HFFc6 (cell line): ENCODE measurements around the gene FZD8. TPM values are rescaled to one million over a fixed set of nuclear protein-coding genes. Genes with fewer than 3 reads are reported as not detected.
A peak's percentile ranks its signal among the peaks of the same experiment; 100 is the strongest.

Experiments used
- DNase-seq: peaks from one replicate; pipeline ENCODE4 v3.0.0-alpha.2; 2018
- H3K27ac Mint-ChIP-seq: 2 replicates; pipeline ENCODE4 v1.8.0; 2020; ENCODE audit warnings: mild to moderate bottlenecking, mixed read lengths
- H3K27me3 Mint-ChIP-seq: 2 replicates; pipeline ENCODE4 v1.8.0; 2021; ENCODE audit warnings: mild to moderate bottlenecking, moderate library complexity, mixed read lengths; ENCODE audit not compliant: insufficient read depth
- H3K36me3 Mint-ChIP-seq: 2 replicates; pipeline ENCODE4 v1.8.0; 2021; ENCODE audit warnings: low read depth, mixed read lengths
- H3K4me1 Mint-ChIP-seq: 2 replicates; pipeline ENCODE4 v1.8.0; 2020; ENCODE audit warnings: low read depth, mixed read lengths
- H3K4me3 Mint-ChIP-seq: 2 replicates; pipeline ENCODE4 v1.8.0; 2020; ENCODE audit warnings: mild to moderate bottlenecking, moderate library complexity, mixed read lengths
- H3K9me3 Mint-ChIP-seq: 2 replicates; pipeline ENCODE4 v1.8.0; 2020; ENCODE audit warnings: mild to moderate bottlenecking, mixed read lengths
- CTCF ChIP-seq: fragments of 200-600 bp; sonication (generic); IDR thresholded peaks from 2 replicates; pipeline ENCODE4 v1.5.0; 2021; ENCODE audit warnings: antibody characterized with exemption, mild to moderate bottlenecking
- total RNA-seq, 6 experiments: library from RNA; stranded (reverse); fragmentation: NEBNext Ultra II Directional; extraction: Animal tissue kit (Norgen Biotek cat#: 25700); gene quantifications; 2 replicates in 1 of 6; 3 replicates in 5 of 6; pipeline ENCODE4 v1.2.3, GENCODE V29; 2021

FZD8 gene
- total RNA-seq, 6 experiments from 2014 or later: 0.24 to 1.2 (median 0.84) TPM

- no peak overlapping the region for H3K27ac Mint-ChIP-seq
- DNase-seq: no peak
- H3K9me3 Mint-ChIP-seq: no peaks in the 10 kb centered on the region
- peak; percentile 44; the same call in 1 of the 2 replicates for TF ChIP-seq CTCF
- peaks cover 58% of the 10 kb centered on the region for H3K27me3 Mint-ChIP-seq
- H3K4me1 Mint-ChIP-seq: no peaks in the 10 kb centered on the region
- H3K4me3 Mint-ChIP-seq: no peak overlapping the region
- no peaks in the 10 kb centered on the region for H3K36me3 Mint-ChIP-seq
Observed at GRCh38 chr10:35600193-35600592, 41.9 kb downstream of the FZD8 start.

- H3K36me3 Mint-ChIP-seq: no peaks in the 10 kb centered on the region
- DNase-seq: no peak
- H3K9me3 Mint-ChIP-seq: no peaks in the 10 kb centered on the region
- TF ChIP-seq CTCF: peak; percentile 67
- peaks cover 53% of the 10 kb centered on the region for H3K27me3 Mint-ChIP-seq
- no peak overlapping the region for H3K4me3 Mint-ChIP-seq
- H3K27ac Mint-ChIP-seq: no peak overlapping the region
- H3K4me1 Mint-ChIP-seq: no peaks in the 10 kb centered on the region
Observed at GRCh38 chr10:35598379-35598778, 43.7 kb downstream of the FZD8 start.

- no peak for DNase-seq
- no peaks in the 10 kb centered on the region for H3K4me1 Mint-ChIP-seq
- H3K4me3 Mint-ChIP-seq: no peak overlapping the region
- no peaks in the 10 kb centered on the region for H3K9me3 Mint-ChIP-seq
- H3K36me3 Mint-ChIP-seq: no peaks in the 10 kb centered on the region; the same call in 1 of the 2 replicates
- no peak overlapping the region for H3K27ac Mint-ChIP-seq
- H3K27me3 Mint-ChIP-seq: peaks cover 44% of the 10 kb centered on the region
- no peak for TF ChIP-seq CTCF
Observed at GRCh38 chr10:35595106-35595505, 47.0 kb downstream of the FZD8 start.

GRCh38 chr10:35594115-35595079, 47.7 kb downstream of the FZD8 start:
- Mint-ChIP-seq H3K4me1 (no peaks in the 10 kb centered on the region), H3K9me3 (no peaks in the 10 kb centered on the region), H3K27ac (no peak overlapping the region), H3K4me3 (no peak overlapping the region), H3K27me3 (peaks cover 41% of the 10 kb centered on the region), H3K36me3 (no peaks in the 10 kb centered on the region; the same call in 1 of the 2 replicates)
- DNase-seq: no peak
- TF ChIP-seq CTCF: no peak

- Mint-ChIP-seq H3K9me3 (no peaks in the 10 kb centered on the region), H3K27ac (no peak overlapping the region), H3K27me3 (peaks cover 44% of the 10 kb centered on the region), H3K36me3 (no peaks in the 10 kb centered on the region; the same call in 1 of the 2 replicates), H3K4me3 (no peak overlapping the region), H3K4me1 (no peaks in the 10 kb centered on the region)
- DNase-seq: no peak
- TF ChIP-seq CTCF: no peak
Observed at GRCh38 chr10:35592441-35592840, 49.7 kb downstream of the FZD8 start.
